Activated naive CD4-positive, alpha-beta T cell treated with anti-CD3 and anti-CD28 coated beads, Interleukin-2, amount 50 U/mL, for 72 hours (primary cell): Measurements from ENCODE around the gene ANKS1B. TPM values are rescaled to one million over a fixed set of nuclear protein-coding genes. Genes with fewer than 3 reads are reported as not detected.
"Not testable (repeated sequence)": the region's sequence is repeated elsewhere in the genome, so short reads cannot be mapped to it uniquely, and the experiment has no call there.

Experiments
- ATAC-seq, 2 donors: fragments of 150-1000 bp; cut with Tn5 transposase; 2 replicates each; pipeline ENCODE4 v1.10.0; 2021; ENCODE audit warnings: mild to moderate bottlenecking in 2 of 2, moderate library complexity in 2 of 2
- DNase-seq, 2 donors: peaks; one replicate each; pipeline ENCODE4 v3.0.0; 2021 to 2022; ENCODE audit warnings: low spot score in 2 of 2
- H3K27ac Mint-ChIP-seq, 2 donors: one replicate each; pipeline ENCODE4 v1.8.0; 2022; ENCODE audit warnings: mild to moderate bottlenecking in 2 of 2, mixed read lengths in 2 of 2
- H3K36me3 Mint-ChIP-seq, 2 donors: one replicate each; pipeline ENCODE4 v1.8.0; 2022; ENCODE audit warnings: mixed read lengths in 2 of 2
- H3K9me3 Mint-ChIP-seq, 2 donors: one replicate each; pipeline ENCODE4 v1.8.0; 2022; ENCODE audit warnings: mixed read lengths in 2 of 2
- total RNA-seq, 2 donors: library from RNA; stranded (reverse); gene quantifications; one replicate each; pipeline ENCODE4 v1.2.3, GENCODE V29; 2022

ANKS1B gene
- total RNA-seq, 2 donors from 2014 or later = 0.16 TPM; not detected in 1

DNA sequence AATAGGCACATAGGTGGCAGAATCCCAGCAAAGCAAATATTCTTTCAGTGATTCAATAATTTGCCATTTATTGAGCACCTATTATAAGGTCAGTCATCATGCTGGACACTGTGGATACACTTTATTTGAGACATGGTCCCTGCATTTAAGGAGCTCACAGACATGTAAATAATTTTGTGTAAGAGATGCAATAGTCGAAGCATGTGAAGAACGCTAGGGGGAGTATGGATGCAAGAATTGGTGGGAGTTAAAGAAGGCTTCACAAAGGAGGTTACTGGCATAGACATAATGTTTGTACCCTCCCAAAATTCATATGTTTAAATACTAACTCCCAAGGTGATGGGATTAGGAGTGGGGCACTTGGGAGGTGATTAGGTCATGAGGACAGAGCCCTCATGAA, 597.8 kb downstream of the ANKS1B start:
- DNase-seq (no peak), ATAC-seq (no peak)
- H3K9me3 Mint-ChIP-seq = peaks cover 3 to 13% of the 10 kb centered on the region in 2 donors
- no peaks in the 10 kb centered on the region for H3K36me3 Mint-ChIP-seq
- no peak overlapping the region for H3K27ac Mint-ChIP-seq

DNA sequence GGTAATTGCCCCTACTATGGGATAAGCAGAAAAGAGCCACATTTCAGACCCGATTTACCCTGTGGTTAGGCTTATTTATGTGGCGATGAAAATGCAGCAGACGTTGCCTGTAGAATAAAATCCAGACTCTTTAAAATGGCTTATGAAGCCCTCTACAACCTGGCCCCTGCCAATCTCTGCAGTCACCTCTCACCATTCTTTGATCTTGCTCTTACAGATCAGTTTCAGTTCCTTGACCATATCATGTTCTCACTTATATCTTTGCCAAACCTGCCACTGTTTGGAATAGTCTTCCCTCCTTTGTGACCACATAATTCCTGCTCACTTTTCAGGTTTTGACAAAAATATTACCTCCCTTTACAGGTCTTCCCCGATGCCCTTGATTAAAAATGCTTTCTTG, 601.5 kb downstream of the ANKS1B start:
- no peak overlapping the region for H3K27ac Mint-ChIP-seq
- no peaks in the 10 kb centered on the region for H3K36me3 Mint-ChIP-seq
- DNase-seq (no peak), ATAC-seq (no peak)
- peaks cover 13 to 15% of the 10 kb centered on the region in 2 donors for H3K9me3 Mint-ChIP-seq

DNA sequence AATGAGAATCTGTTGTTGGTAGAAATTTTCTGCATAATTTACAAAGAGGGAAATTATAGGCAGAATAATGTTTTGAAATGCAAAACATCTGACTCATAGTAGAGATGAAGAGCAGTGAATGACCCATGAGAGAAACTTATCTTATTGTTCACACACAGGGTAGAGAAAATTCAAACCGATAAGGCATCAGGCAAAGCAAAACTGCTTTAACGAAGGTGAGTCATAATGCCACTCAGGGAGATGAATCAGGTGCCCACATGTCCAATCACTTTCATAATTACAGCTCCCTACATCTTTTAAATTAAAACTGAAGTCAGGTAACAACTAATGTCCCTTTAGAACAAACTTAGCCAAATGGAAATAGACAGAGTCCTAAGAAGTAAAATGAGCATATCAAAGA, 602.7 kb downstream of the ANKS1B start:
- Mint-ChIP-seq H3K9me3 (peaks cover 13 to 15% of the 10 kb centered on the region in 2 donors), H3K27ac (no peak overlapping the region), H3K36me3 (no peaks in the 10 kb centered on the region)
- ATAC-seq (no peak), DNase-seq (no peak)

- no peak for DNase-seq
- no peak overlapping the region for H3K27ac Mint-ChIP-seq
- no peak for ATAC-seq
- no peaks in the 10 kb centered on the region for H3K36me3 Mint-ChIP-seq
- peaks cover 13 to 15% of the 10 kb centered on the region in 2 donors for H3K9me3 Mint-ChIP-seq
These were observed 604.0 kb downstream of the ANKS1B start for GRCh38 chr12:99380701-99381100.

DNA sequence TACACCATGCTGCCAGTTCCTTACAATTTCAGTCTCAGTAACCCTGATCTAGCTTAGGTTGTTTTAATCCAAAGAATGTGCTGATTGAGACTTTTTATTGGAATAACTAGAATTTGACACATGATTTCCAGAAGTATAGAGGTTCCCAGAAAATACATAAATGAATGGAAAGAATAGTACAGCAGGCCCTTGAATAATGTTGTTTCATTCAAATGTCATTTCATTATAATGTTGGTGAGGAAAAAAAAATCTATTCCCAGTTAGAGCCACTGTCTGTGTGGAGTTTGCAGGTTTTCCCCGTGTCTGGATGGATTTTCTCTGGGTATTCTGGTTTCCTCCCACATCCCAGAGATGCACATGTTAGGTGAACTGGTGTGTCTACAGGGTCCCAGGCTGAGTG, 610.7 kb downstream of the ANKS1B start:
- H3K36me3 Mint-ChIP-seq = no peaks in the 10 kb centered on the region
- no peak for DNase-seq
- H3K27ac Mint-ChIP-seq = no peak overlapping the region
- no peak for ATAC-seq
- H3K9me3 Mint-ChIP-seq = peaks cover 0 to 9% of the 10 kb centered on the region in 2 donors

GRCh38 chr12:99372257-99372920, 612.3 kb downstream of the ANKS1B start:
- H3K9me3 Mint-ChIP-seq = peaks cover 0 to 9% of the 10 kb centered on the region in 2 donors
- no peak for DNase-seq
- no peak for ATAC-seq

DNA sequence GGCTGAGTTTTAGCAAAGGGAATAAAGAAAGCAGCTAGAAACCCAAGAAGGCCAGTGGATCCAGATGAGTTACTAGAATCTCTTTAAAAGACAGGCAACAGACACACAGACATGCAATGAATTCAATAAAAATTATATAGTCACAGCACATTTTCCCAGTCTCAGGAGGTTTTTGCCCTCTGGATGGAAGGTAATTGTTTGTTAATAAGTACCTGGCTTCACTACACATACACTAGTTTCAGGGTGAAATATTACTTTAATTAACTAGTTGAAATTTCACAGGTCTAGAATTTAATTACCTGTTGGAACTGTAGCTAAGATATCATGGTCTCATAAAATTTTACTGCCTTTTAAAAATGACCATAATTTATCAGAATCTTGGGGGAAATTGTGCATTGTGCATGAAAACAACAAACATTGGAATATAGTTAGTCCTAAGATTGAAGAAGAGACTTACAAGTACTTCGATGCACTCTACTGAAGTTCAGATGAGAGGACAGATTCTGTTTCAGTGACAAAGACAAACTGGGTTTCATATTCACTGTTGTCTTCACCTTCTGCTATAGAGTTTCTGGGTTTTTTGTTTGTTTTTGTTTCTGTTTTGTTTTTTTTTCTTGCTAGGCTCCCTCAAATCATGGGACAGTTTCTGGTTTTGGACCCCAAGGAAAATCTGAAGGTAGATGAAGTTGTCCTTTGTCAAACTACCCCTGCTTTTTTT, 614.2 kb downstream of the ANKS1B start:
- H3K36me3 Mint-ChIP-seq = no peaks in the 10 kb centered on the region
- DNase-seq = no peak

More at GRCh38 chr12:99372257-99372920, 612.3 kb downstream of the ANKS1B start:
- Mint-ChIP-seq H3K36me3 (no peaks in the 10 kb centered on the region), H3K27ac (no peak overlapping the region)

GRCh38 chr12:99367181-99367580, 617.6 kb downstream of the ANKS1B start:
- DNase-seq (no peak), ATAC-seq (no peak)
- no peak overlapping the region for H3K27ac Mint-ChIP-seq

More for the DNA sequence above, 614.2 kb downstream of the ANKS1B start:
- H3K9me3 Mint-ChIP-seq = peaks cover 0 to 9% of the 10 kb centered on the region in 2 donors
- ATAC-seq = no peak
- H3K27ac Mint-ChIP-seq = no peak overlapping the region

DNA sequence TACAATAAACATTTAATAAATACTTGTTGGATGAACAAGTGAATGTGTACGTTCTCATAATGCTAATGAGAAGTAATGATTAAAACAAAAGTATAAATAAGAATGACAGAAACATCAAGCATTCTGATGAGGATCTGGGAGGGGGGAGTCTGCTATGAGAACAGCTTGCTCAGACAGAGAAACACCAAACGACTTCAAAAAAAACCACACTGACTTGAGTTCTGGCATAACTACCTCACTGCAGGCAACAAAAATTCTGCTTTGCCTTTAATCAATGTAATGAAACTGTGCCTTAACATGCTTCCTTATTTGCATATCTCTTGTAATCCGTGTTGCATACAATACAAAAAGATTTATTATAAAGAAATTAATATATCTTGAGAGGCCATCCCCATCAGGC, 632.5 kb downstream of the ANKS1B start:
- H3K36me3 Mint-ChIP-seq = no peaks in the 10 kb centered on the region
- H3K9me3 Mint-ChIP-seq = peaks cover 3 to 4% of the 10 kb centered on the region in 2 donors
- ATAC-seq (no peak), DNase-seq (no peak)
- H3K27ac Mint-ChIP-seq = no peak overlapping the region

More at GRCh38 chr12:99367181-99367580, 617.6 kb downstream of the ANKS1B start:
- Mint-ChIP-seq H3K9me3 (peaks cover 6 to 13% of the 10 kb centered on the region in 2 donors), H3K36me3 (no peaks in the 10 kb centered on the region)

DNA sequence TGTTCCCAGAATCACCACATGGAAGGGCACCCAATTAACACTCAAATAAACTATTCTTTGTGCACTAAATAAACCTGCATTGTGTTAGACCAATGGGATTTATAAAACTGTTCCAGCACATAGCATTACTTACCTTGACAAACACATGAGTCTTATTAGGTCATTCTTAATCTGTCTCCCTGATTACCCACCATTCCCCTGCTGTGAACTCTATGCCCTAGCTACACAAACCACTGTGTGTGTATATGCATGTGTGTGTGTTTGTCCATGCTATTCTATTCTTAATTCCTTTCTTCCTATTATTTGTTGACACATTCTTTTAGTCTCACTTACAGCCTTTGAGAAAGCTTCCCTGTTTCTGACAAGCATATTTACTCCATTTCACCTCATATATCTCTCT, 640.8 kb downstream of the ANKS1B start:
- Mint-ChIP-seq H3K27ac (no peak overlapping the region), H3K9me3 (peaks cover 3 to 9% of the 10 kb centered on the region in 2 donors), H3K36me3 (no peaks in the 10 kb centered on the region)
- DNase-seq (no peak), ATAC-seq (no peak)

DNA sequence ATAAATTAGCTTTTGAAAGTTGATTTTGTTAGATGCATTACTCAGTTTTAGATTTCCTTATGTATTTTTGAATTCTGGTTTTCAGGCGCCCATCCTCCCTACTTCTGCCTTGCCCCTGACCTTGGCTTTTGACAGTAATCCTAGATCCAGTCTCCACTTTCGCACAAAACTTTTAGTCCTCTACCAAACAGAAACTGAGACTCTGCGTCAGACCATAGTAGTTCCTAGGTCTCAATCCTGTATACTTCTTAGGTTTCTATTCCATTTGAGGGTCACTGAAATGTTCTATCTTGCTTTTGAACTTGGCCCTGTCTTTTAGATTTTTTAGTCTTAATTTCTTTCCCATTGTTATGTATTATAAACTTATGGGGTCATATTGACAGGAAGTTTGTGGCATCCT, 645.1 kb downstream of the ANKS1B start:
- Mint-ChIP-seq H3K36me3 (no peaks in the 10 kb centered on the region), H3K27ac (no peak overlapping the region), H3K9me3 (peaks cover 18 to 24% of the 10 kb centered on the region in 2 donors)
- ATAC-seq = no peak
- DNase-seq = no peak

- ATAC-seq = no peak
- H3K27ac Mint-ChIP-seq = no peak overlapping the region
- H3K9me3 Mint-ChIP-seq = peaks cover 18 to 24% of the 10 kb centered on the region in 2 donors
These were observed 650.3 kb downstream of the ANKS1B start for GRCh38 chr12:99334285-99335056.

DNA sequence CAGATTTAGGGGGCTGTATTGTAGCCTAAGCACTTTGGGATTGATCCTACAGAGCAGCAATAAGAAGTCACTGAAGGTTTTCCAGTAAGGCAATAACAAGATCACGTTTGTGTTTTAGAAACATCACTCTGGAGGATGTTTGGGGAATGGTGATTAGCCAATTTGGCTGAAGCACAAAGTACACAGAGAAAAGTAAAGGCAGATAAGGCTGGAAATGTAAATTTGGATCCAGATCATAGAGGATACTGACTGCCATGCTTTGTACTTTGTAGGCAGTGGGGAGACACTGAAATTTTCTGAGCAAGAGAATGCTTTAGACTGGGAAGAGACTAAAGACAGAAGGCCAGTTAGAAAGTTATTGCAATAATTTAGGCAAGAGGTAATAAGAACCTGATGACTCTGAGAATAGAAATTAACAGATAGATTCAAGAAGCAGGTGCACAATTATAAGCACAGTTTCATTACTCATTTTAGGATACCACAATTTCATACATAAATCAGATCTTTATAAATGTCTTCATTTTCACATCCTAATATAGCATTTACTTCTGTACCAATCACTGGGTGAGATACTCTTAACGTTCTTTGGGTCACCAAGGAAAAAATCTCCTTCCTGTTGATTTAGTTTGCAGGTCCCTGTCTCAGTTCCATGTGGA, 651.7 kb downstream of the ANKS1B start:
- ATAC-seq (no peak), DNase-seq (no peak)
- Mint-ChIP-seq H3K36me3 (no peaks in the 10 kb centered on the region), H3K9me3 (peaks cover 5 to 19% of the 10 kb centered on the region in 2 donors), H3K27ac (no peak overlapping the region)

More at GRCh38 chr12:99334285-99335056, 650.3 kb downstream of the ANKS1B start:
- DNase-seq = no peak
- H3K36me3 Mint-ChIP-seq = no peaks in the 10 kb centered on the region

GRCh38 chr12:99330216-99330615, 654.5 kb downstream of the ANKS1B start:
- H3K9me3 Mint-ChIP-seq = peaks cover 0 to 2% of the 10 kb centered on the region in 2 donors
- ATAC-seq = no peak
- DNase-seq = no peak
- H3K36me3 Mint-ChIP-seq = no peaks in the 10 kb centered on the region
- H3K27ac Mint-ChIP-seq = no peak overlapping the region

DNA sequence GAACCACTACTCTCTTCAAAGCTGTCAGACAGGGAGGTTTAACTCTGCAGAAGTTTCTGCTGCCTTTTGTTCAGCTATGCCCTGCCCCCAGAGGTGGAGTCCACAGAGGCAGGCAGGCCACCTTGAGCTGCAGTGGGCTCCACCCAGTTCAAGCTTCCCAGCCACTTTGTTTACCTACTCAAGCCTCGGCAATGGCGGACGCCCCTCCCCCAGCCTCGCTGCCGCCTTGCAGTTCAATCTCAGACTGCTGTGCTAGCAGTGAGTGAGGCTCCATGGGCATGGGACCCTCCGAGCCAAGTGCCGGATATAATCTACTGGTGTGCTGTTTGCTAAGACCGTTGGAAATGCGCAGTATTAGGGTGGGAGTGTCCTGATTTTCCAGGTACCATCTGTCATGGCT, 663.5 kb downstream of the ANKS1B start:
- not testable (repeated sequence) for DNase-seq, H3K36me3 Mint-ChIP-seq, ATAC-seq, H3K27ac Mint-ChIP-seq
- peaks cover 30 to 38% of the 10 kb centered on the region in 2 donors for H3K9me3 Mint-ChIP-seq

GRCh38 chr12:99311373-99311772, 673.4 kb downstream of the ANKS1B start:
- H3K9me3 Mint-ChIP-seq = peaks cover 23 to 28% of the 10 kb centered on the region in 2 donors
- H3K27ac Mint-ChIP-seq = no peak overlapping the region
- DNase-seq = no peak
- no peak for ATAC-seq
- no peaks in the 10 kb centered on the region for H3K36me3 Mint-ChIP-seq
